CD14-positive monocyte (primary cell): ENCODE data around the gene WDR45B. TPM values are rescaled to one million over a fixed set of nuclear protein-coding genes. Genes with fewer than 3 reads are reported as not detected.

Source experiments
- DNase-seq, 3 donors: peaks; one replicate each; pipeline ENCODE4 v3.0.0-alpha.2; 2011 to 2022
- H2AFZ ChIP-seq: 2 replicates; pipeline ENCODE4 v1.6.0; 2012; ENCODE audit warnings: mild to moderate bottlenecking, low read depth, low read length, inconsistent platforms; ENCODE audit not compliant: insufficient read depth, poor library complexity, severe bottlenecking
- H3K27ac ChIP-seq, 2 donors: 1 replicate in 1 of 2; 2 replicates in 1 of 2; pipeline ENCODE4 v1.5.1; 2012 to 2013; ENCODE audit warnings: low read length in 2 of 2, control low read depth in 1 of 2, inconsistent platforms in 1 of 2, low read depth in 1 of 2, mild to moderate bottlenecking in 1 of 2
- H3K27me3 ChIP-seq, 2 donors: one replicate each; pipeline versions ENCODE4 v1.6.0 to v1.6.1; 2011 to 2013; ENCODE audit warnings: low read length in 2 of 2; ENCODE audit not compliant: control insufficient read depth in 2 of 2, insufficient read depth in 2 of 2
- H3K36me3 ChIP-seq, 2 donors: replicated peaks in 1 of 2; 1 replicate in 1 of 2; 2 replicates in 1 of 2; pipeline versions ENCODE4 v1.5.1 to v1.6.1; 2012 to 2013; ENCODE audit warnings: low read length in 2 of 2, control low read depth in 1 of 2, inconsistent platforms in 1 of 2, mild to moderate bottlenecking in 1 of 2; ENCODE audit not compliant: insufficient read depth in 2 of 2, control insufficient read depth in 1 of 2
- H3K4me1 ChIP-seq, 2 donors: 1 replicate in 1 of 2; 2 replicates in 1 of 2; pipeline versions ENCODE4 v1.5.1 to v1.6.1; 2012 to 2013; ENCODE audit warnings: low read length in 2 of 2, control low read depth in 1 of 2, inconsistent platforms in 1 of 2, mild to moderate bottlenecking in 1 of 2, moderate library complexity in 1 of 2; ENCODE audit not compliant: insufficient read depth in 2 of 2, control insufficient read depth in 1 of 2
- H3K4me2 ChIP-seq: replicated peaks from 2 replicates; pipeline ENCODE3; 2012; ENCODE audit warnings: low read length, moderate library complexity, mild to moderate bottlenecking; ENCODE audit not compliant: poor library complexity, severe bottlenecking; ENCODE audit errors: extremely low read depth
- H3K4me3 ChIP-seq, 3 experiments: fragments of 200-600 bp in 1 of 3; sonication (generic) in 1 of 3; replicated peaks in 1 of 3; 1 replicate in 2 of 3; 2 replicates in 1 of 3; pipeline ENCODE4 v1.5.1; 2011 to 2013; ENCODE audit warnings: low read length in 3 of 3, mild to moderate bottlenecking in 3 of 3, control low read depth in 2 of 3, low read depth in 2 of 3, inconsistent platforms in 1 of 3, moderate library complexity in 1 of 3
- H3K79me2 ChIP-seq: 2 replicates; pipeline ENCODE4 v1.6.0; 2012; ENCODE audit warnings: mild to moderate bottlenecking, control low read depth, inconsistent platforms, low read length, moderate library complexity; ENCODE audit not compliant: insufficient read depth
- H3K9ac ChIP-seq: 2 replicates; pipeline ENCODE4 v1.6.0; 2017; ENCODE audit warnings: low read length, mild to moderate bottlenecking; ENCODE audit not compliant: insufficient read depth, poor library complexity, severe bottlenecking
- H3K9me3 ChIP-seq, 2 donors: replicated peaks in 1 of 2; 1 replicate in 1 of 2; 2 replicates in 1 of 2; pipeline versions ENCODE4 v1.5.1 to v1.6.1; 2012 to 2013; ENCODE audit warnings: low read length in 2 of 2, control low read depth in 1 of 2; ENCODE audit not compliant: control insufficient read depth in 1 of 2, insufficient read depth in 1 of 2
- H4K20me1 ChIP-seq: 2 replicates; pipeline ENCODE4 v1.6.0; 2012; ENCODE audit warnings: mild to moderate bottlenecking, low read length, control low read depth, moderate library complexity; ENCODE audit not compliant: insufficient read depth
- H3K27ac Mint-ChIP-seq, 7 donors: one replicate each; pipeline ENCODE4 v1.8.0; 2020; ENCODE audit warnings: mild to moderate bottlenecking in 7 of 7, mixed read lengths in 7 of 7, moderate library complexity in 6 of 7, inconsistent platforms in 2 of 7
- H3K27me3 Mint-ChIP-seq, 3 donors: one replicate each; pipeline ENCODE4 v1.8.0; 2021 to 2022; ENCODE audit warnings: low read depth in 3 of 3, mild to moderate bottlenecking in 3 of 3, mixed read lengths in 3 of 3, moderate library complexity in 3 of 3, inconsistent platforms in 1 of 3
- H3K36me3 Mint-ChIP-seq, 2 donors: one replicate each; pipeline ENCODE4 v1.8.0; 2020; ENCODE audit warnings: mixed read lengths in 2 of 2, inconsistent platforms in 1 of 2, mild to moderate bottlenecking in 1 of 2
- H3K4me1 Mint-ChIP-seq: one replicate; pipeline ENCODE4 v1.8.0; 2020; ENCODE audit warnings: mild to moderate bottlenecking, mixed read lengths
- H3K4me3 Mint-ChIP-seq, 2 donors: one replicate each; pipeline ENCODE4 v1.8.0; 2020; ENCODE audit warnings: mild to moderate bottlenecking in 2 of 2, mixed read lengths in 2 of 2, moderate library complexity in 1 of 2
- H3K9me3 Mint-ChIP-seq, 7 donors: one replicate each; pipeline ENCODE4 v1.8.0; 2020 to 2022; ENCODE audit warnings: mixed read lengths in 7 of 7, mild to moderate bottlenecking in 6 of 7, moderate library complexity in 6 of 7, inconsistent platforms in 2 of 7
- WGBS: methylation state at CpG from one replicate; pipeline ENCODE4 v1.1.5; 2013; ENCODE audit warnings: missing lambda C conversion rate; ENCODE audit not compliant: insufficient coverage; 5-methylcytosine and 5-hydroxymethylcytosine counted together
- intact Hi-C, 2 donors: fragments of 100-400 bp; cut with micrococcal nuclease; formaldehyde crosslinking; loops; one replicate each; pipeline versions ENCODE4 v1.15.0 to v1.15.1; 2023
- polyA plus RNA-seq, 3 donors: library from polyadenylated mRNA; depleted of rRNA in 1 of 3; unstranded in 2 of 3; stranded (reverse) in 1 of 3; fragments of 300-500 nt in 2 of 3; fragments of >200 nt in 1 of 3; fragmentation: Illumina TruSeq in 2 of 3; gene quantifications; 1 replicate in 2 of 3; 2 replicates in 1 of 3; pipeline ENCODE4 v1.2.3, GENCODE V29; 2012 to 2021
- TF ChIP-seq, protein P1 (sequence below): fragments of 200-600 bp; IDR thresholded peaks from one replicate; pipeline ENCODE4 v1.8.0; 2022; ENCODE audit warnings: antibody characterized with exemption, mild to moderate bottlenecking

Gene WDR45B
- polyA plus RNA-seq, 3 donors = 42.6 to 82.6 (median 60.3) TPM

GRCh38 chr17:82692268-82692667 is 44.0 kb upstream of the WDR45B start:
- no peak overlapping the region for H3K4me3 ChIP-seq
- no peaks in the 10 kb centered on the region for H4K20me1 ChIP-seq
- H3K27me3 Mint-ChIP-seq = peaks cover 16 to 23% (median 20%) of the 10 kb centered on the region in 3 donors
- no peak overlapping the region for H2AFZ ChIP-seq
- H3K79me2 ChIP-seq = no peaks in the 10 kb centered on the region
- H3K9ac ChIP-seq = no peak overlapping the region
- H3K27me3 ChIP-seq = peaks cover 4 to 8% of the 10 kb centered on the region in 2 donors
- no peak overlapping the region for H3K4me2 ChIP-seq
- WGBS = 98% methylated on average over 14 of the region's 16 CpGs
- H3K4me1 Mint-ChIP-seq = peaks cover 1% of the 10 kb centered on the region
- intact Hi-C loops = loop anchor here in 1 of 2 donors (10.0 kb wide), 1 partner anchor 237 kb away; the partner anchor contains the start of genes CYBC1 and NARF
- H3K27ac Mint-ChIP-seq = no peak overlapping the region
- H3K4me3 Mint-ChIP-seq = no peak overlapping the region
- peaks cover 0 to 6% of the 10 kb centered on the region in 2 donors for H3K36me3 Mint-ChIP-seq
- DNase-seq = no peak
- H3K9me3 Mint-ChIP-seq = peaks cover 9 to 35% (median 28%) of the 10 kb centered on the region in 7 donors
- no peaks in the 10 kb centered on the region for H3K36me3 ChIP-seq
- TF ChIP-seq, protein P1, sequence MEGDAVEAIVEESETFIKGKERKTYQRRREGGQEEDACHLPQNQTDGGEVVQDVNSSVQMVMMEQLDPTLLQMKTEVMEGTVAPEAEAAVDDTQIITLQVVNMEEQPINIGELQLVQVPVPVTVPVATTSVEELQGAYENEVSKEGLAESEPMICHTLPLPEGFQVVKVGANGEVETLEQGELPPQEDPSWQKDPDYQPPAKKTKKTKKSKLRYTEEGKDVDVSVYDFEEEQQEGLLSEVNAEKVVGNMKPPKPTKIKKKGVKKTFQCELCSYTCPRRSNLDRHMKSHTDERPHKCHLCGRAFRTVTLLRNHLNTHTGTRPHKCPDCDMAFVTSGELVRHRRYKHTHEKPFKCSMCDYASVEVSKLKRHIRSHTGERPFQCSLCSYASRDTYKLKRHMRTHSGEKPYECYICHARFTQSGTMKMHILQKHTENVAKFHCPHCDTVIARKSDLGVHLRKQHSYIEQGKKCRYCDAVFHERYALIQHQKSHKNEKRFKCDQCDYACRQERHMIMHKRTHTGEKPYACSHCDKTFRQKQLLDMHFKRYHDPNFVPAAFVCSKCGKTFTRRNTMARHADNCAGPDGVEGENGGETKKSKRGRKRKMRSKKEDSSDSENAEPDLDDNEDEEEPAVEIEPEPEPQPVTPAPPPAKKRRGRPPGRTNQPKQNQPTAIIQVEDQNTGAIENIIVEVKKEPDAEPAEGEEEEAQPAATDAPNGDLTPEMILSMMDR = no peak
- peaks cover 2 to 3% of the 10 kb centered on the region in 2 donors for H3K4me1 ChIP-seq
- H3K9me3 ChIP-seq = peaks cover 9 to 17% of the 10 kb centered on the region in 2 donors
- no peak overlapping the region for H3K27ac ChIP-seq

GRCh38 chr17:82691714-82692113 is 43.5 kb upstream of the WDR45B start:
- H3K4me1 ChIP-seq = no peaks in the 10 kb centered on the region
- H3K4me3 ChIP-seq = no peak overlapping the region
- H3K27me3 Mint-ChIP-seq = peaks cover 11 to 17% (median 14%) of the 10 kb centered on the region in 3 donors
- no peak overlapping the region for H3K4me3 Mint-ChIP-seq
- no peak overlapping the region for H3K27ac Mint-ChIP-seq
- no peaks in the 10 kb centered on the region for H3K79me2 ChIP-seq
- H3K36me3 Mint-ChIP-seq = peaks cover 0 to 6% of the 10 kb centered on the region in 2 donors
- H3K4me1 Mint-ChIP-seq = no peaks in the 10 kb centered on the region
- no peak overlapping the region for H3K4me2 ChIP-seq
- H3K9me3 ChIP-seq = peaks cover 9 to 17% of the 10 kb centered on the region in 2 donors
- H3K9me3 Mint-ChIP-seq = peaks cover 9 to 31% (median 26%) of the 10 kb centered on the region in 7 donors
- no peak overlapping the region for H3K9ac ChIP-seq
- intact Hi-C loops = loop anchor here in 1 of 2 donors (10.0 kb wide), 1 partner anchor 237 kb away; the partner anchor contains the start of genes CYBC1 and NARF
- no peaks in the 10 kb centered on the region for H3K36me3 ChIP-seq
- H4K20me1 ChIP-seq = no peaks in the 10 kb centered on the region
- 97% methylated on average over 5 of the region's 17 CpGs for whole genome bisulfite sequencing
- TF ChIP-seq, protein P1 = no peak
- DNase-seq = no peak
- no peak overlapping the region for H2AFZ ChIP-seq
- H3K27me3 ChIP-seq = peaks cover 0 to 2% of the 10 kb centered on the region in 2 donors
- H3K27ac ChIP-seq = no peak overlapping the region
